Renal pelvis (tissue), 4 donors: ENCODE measurements around the gene CEP131. TPM values are rescaled to one million over a fixed set of nuclear protein-coding genes. Genes with fewer than 3 reads are reported as not detected.

Experiments used
- DNase-seq: peaks from one replicate; pipeline ENCODE4 v3.0.0-alpha.2; 2013
- polyA plus RNA-seq, 3 donors: library from polyadenylated mRNA; unstranded; fragments of 120-200 nt; gene quantifications; one replicate each; pipeline ENCODE4 v1.2.1, GENCODE V29; 2013; ENCODE audit not compliant: insufficient read length in 3 of 3

Gene CEP131
- polyA plus RNA-seq, 3 donors = 23.4 to 27.2 (median 25.3) TPM

DNA sequence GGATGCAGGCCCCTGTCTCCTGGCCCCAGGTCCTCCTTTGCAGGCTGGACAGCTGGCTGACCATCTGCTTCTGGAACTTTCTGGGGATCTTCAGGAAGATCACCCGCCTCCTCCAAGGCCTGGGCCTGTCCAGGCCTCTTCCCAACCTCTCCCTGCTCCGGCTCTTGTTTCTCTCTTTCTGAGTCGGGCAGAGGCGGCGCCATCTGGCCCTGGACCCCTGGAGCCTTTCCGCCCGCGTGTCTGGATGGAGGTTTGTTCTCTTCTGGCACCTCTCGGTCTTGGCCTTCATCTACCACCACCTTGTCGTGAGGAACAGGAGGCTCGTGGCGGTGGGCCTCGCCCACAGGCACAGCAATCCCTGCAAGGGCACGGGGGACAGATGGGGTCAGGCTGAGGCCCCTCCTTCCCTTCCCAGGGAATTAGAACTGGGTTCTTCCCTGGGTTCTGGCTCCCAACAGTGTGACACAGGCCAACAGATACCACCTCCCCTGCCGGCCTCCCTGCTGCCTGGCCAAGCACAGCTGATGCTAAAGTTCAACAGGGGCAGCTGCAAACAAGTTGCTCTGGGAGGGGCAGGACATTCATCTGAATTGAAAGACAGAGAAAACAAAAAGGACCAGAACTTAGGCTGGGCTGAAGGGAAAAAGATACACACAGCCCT, 29.7 kb upstream of the CEP131 start:
- no peak for DNase-seq

GRCh38 chr17:81251709-81252301, 29.0 kb upstream of the CEP131 start:
- DNase-seq = no peak

DNA sequence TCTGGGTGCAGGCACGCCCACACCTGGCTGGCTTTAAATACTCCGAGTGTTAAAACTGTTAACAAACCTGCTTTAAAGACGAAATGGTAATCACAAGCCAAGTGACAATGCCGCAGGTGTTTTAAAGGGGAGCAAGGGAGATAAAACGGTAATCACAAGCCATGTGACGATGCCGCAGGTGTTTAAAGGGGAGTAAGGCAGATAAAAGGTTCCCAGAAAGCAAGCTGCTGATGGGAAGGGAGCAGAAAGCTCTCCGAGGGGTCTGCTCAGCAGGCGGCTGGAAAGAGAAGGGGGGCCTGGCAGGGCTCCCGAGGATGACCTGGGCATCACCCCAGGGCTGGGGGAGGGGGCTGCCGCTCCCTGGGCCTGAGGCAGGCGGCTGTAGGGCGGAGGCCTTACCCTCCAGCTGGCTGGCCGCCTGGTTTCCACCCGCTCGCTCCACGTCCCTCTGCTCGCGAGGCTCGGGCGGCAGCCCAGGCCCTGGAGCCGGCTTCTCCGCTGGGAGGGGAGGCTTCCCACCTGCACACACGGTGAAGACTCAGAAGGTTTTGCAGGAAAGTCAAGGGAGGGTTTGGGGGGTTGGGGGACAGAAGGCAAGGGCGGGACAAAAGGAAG, 28.4 kb upstream of the CEP131 start:
- no peak for DNase-seq

DNA sequence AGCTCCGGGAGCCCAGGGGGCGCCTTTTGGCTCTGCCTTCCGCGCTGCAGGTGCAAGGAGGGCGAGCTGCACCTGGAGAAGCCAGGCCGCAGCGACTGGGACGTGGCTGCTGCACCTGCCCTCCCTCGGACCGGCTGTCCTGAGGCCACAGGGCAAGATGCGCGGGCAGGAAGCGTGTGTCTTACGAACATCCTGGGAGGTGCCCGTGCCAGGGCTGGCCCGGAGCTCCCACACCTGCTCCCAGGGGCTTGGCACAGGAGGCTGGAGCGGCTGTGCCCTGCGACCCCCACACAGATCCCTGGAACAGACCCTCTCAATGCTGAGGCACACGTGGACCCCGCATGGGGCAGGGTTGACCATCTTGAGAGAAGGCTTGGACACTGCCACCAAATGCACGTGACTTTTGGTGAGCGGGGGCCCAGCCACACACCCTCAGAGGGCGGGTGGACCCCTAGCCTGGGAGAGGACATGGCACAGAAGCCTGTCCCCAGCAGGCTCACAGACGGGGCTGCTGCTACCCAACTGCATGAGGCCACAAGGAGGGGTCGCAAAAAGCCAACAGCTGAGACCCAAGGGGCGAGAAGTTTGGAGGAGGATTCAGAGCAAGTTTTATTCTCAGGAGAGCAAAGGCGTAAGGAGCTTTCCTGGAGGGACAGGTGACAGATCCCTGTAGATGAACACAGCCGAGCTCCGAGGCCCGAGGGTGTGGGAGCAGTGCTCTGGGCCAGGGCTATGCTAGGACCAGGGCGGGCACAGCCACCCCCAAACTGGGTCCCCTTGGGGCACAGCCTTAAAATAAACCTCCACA, 27.7 kb upstream of the CEP131 start:
- DNase-seq = no peak

DNA sequence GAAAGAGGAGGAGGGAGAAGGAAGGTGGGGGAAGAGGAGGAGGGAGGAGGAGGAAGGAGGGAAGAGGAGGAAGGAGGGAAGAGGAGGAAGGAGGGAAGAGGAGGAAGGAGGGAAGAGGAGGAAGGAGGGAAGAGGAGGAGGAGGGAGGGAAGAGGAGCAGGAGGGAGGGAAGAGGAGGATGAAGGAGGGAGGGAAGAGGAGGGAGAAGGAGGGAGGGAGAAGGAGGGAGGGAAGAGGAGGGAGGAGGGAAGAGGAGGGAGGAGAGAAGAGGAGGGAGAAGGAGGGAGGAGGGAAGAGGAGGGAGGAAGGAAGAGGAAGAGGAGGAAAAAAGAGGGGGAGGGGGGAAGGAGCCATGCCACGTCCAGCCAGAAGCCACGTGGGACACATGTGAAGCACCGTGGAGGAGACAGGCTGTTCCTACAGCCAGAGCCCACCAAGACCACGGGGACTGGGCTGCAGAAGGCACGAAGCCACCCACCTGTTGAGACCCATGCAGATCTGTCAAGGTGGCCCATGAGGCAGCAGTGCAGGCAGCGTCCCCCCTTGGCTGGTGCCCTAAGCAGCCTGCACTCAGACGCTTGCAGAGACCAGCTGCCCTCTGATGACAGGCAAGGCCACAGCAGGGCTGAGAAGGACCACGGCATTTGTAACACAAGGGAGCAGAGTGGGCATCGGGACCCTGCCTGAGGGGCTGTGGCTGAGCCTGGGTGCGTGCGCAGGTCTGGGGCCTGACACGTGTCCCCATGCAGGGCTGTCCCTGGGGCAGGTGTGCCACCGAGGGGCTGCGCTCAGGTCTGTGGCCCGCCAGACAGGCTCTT, 26.7 kb upstream of the CEP131 start:
- DNase-seq = no peak

DNA sequence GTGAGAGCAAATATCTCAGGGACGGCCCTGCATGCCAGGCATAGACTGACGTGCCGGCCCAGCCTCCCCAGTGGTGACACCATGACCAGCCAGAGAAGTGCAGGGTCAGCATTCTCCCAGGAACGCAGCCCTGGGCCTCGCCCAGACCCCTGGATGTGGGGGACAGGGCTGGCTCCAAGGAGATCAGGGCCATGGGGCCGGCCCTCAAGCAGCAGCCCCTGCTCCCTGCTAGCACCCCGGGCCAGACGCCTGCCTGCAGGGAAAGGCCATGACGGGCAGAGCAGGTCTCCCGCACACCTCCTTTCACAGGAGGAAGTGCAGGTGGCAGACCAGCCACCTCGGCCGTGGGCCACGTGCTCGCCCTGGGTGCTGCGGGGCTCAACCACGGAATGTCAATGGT, 25.9 kb upstream of the CEP131 start:
- no peak for DNase-seq

GRCh38 chr17:81247339-81247990, 24.7 kb upstream of the CEP131 start:
- no peak for DNase-seq

DNA sequence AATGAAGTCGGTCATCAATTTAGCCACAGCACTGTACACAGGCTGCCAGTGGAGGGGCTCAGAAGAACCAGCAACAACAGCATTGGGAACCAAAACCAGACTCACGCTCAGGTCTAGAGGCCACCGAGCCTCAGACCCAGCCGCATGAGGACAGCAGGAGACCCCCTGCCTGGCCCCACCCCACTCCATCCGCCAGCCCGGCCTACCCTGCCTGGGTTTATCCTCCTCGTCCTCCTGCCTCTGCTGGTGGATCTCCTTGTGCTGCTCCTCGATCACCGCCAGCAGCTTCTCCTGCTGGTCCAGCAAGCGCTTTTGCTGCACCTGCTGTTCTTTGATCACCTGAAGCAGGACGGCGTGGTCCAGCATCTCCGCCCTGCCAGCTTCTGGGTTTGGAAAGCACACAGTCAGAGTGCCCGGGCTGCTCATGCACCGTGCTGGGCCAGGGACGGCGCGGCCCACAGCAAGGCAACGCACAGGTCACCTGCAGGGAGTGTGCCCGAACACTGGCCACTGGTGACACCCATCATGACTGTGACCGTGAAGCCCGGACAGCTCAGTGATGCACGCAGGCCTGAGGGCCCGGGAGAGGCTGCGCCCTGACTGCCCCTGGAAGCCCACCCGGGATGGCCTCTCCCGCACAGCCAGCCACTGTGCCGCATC, 24.0 kb upstream of the CEP131 start:
- DNase-seq = no peak

GRCh38 chr17:81246343-81246670, 23.5 kb upstream of the CEP131 start:
- DNase-seq = no peak

DNA sequence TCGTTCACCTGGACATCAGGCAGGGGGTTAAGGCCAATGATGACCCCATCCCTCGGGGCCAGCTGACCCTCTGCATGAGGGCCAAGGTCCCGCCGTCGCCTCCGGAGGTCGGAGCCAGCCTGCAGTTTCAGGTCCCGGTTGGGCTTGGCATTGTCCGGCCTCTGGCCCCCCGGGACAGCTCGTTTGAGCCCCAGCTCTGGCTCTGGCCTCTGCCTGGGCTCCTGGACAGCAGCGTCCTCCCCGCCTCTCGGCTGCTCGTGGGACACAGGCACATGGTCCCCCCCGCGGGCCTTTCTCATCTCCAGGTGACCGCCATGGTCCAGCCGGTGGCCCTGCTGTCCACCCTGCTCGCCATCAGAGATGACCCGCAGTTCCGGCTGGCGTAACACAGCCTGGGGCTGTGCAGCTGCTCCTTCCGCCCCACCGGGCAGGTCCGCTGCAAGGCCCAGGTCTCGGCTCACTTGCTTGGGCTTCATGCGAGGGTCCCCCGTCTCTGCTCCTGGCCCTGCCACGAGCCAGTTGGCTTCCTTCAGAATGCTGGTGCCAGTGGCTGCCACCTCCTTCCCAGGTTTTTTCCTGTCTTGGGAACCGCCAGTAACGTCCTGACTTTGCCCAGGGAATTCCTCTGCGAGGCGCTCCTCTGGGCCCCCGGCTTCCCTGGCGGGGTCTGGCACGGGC, 23.0 kb upstream of the CEP131 start:
- no peak for DNase-seq

DNA sequence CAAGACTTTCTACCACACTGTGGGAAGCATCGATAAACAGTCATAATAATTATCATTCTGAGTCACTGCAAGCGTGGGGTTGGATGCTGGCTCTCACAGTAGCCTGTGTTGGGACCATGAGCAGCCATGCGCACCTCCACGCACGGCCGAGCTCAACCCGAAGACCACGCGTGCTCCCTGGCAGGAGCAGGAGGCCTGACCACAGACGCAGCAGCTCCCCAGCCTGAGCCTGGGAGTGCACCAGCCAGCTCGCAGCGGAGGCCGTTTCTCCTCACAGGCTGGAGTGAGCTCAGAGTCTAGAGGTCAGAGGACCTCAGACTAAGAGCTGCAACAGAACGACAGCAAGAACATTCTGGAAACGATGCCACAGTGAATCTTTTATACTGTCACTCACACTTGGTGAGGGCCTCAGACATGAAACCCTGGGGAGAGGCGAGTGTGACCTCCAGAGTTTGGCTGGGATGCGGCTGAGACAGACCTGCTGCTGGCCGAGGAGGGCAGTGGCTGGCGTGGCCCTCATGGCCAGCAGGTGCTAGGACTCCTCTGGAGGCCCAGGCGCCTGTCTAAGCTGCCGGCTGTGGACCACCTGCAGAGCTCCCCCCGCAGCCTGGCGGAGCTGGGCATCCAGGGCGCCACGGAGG, 22.4 kb upstream of the CEP131 start:
- no peak for DNase-seq

GRCh38 chr17:81244358-81245023, 21.7 kb upstream of the CEP131 start:
- no peak for DNase-seq

DNA sequence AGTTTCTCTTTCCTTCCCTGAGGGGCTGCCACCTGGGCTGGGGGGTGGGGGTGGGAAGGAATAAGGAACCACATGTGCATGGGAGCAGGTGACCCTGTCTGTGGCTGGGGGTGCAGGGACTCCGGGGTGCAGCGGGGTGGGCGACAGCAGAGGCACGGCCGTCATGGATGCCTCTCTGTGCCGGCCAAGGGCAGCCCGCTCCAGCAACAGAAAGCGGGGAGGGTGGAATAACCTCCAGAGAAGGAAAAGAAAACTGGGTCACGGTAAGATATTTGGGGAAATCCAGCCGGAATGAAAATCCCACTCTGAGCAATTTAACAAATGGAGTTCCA, 20.5 kb upstream of the CEP131 start:
- DNase-seq = no peak

- DNase-seq = no peak
Measured at GRCh38 chr17:81242421-81243332, 19.9 kb upstream of the CEP131 start.

GRCh38 chr17:81241648-81242420, 19.1 kb upstream of the CEP131 start:
- no peak for DNase-seq

GRCh38 chr17:81241203-81241602, 18.4 kb upstream of the CEP131 start:
- DNase-seq = no peak

- DNase-seq = no peak
Measured at GRCh38 chr17:81240761-81241160, 18.0 kb upstream of the CEP131 start.
